ENCODE results near the gene KIAA0825.
"Not testable (repeated sequence)": the region's sequence is repeated elsewhere in the genome, so short reads cannot be mapped to it uniquely, and the experiment has no call there.

The KIAA0825 gene

DNA sequence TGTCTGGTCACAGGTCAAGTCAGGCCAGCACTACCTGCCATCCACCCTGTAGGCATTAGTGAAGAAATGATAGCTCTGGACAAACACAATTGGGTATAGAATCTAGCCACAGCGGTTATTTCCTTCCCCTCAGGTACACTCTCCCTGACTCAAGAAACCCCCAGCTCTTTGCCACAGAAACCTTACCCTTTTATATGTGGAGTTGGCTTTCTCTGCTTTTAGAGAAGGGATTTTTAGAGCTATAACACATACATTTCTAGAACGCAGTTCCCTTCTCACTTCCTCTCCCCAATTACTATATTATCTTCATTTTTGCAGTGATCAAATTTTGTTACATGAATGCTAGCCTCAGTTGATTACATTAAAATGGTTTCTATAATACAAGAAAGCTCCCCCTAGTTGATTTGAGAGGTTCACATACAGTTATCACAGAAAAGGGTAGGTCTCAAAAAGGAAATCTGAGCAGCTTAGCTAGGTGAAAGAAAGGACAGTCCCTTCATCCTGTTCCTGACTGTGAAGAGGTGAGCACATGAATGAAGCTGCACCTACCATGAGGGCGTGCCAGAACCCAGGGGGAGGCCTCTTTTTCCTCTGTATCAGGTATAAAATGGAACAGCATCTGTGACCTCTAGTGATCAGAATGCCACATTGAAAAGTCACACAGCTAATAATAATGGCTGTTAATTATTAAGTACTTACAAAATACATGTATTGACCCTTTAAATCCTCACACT is 425.6 kb downstream of the KIAA0825 start:
- DNase-seq (ENCODE audit: low read depth in 1 of 2, low spot score in 1 of 2): no peak

DNA sequence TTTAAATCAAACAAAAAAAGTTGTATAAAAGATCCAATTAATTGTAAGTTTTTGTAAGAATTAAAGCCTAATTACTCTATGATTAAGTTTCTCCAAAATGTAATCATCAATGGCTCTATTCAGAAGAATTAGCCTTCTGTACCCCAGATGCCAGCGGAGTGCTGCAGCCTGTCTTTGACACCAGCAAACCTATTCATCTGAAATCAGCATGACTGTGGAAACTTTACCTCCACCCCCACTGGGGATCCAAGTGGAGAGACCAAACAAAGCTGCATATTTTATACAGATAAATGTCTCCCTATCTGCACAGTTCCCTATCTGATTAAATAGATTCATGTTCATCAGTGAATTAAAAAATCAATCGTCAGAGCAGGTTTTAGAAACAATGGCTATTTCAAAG is 426.8 kb downstream of the KIAA0825 start:
- no peak for DNase-seq (ENCODE audit: low read depth in 1 of 2, low spot score in 1 of 2)

DNA sequence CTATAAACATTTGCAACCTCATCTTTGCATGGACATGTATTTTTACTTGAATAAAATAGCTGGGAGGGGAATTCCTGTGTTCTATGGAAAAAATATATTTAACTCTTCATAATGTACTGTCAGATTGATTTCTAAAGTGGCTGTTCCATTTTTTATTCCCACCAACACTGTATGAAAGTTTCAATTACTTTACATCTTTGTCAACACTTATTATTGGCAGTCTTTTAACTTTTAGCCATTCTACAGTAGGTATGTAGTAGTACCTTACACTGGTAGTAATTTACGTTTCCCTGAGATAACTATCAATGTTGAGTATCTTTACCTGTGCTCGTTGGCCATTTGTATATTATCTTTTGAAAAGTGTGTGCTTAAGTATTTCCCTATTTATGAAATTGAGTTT is 429.7 kb downstream of the KIAA0825 start:
- no peak for DNase-seq (ENCODE audit: low read depth in 1 of 2, low spot score in 1 of 2)

DNA sequence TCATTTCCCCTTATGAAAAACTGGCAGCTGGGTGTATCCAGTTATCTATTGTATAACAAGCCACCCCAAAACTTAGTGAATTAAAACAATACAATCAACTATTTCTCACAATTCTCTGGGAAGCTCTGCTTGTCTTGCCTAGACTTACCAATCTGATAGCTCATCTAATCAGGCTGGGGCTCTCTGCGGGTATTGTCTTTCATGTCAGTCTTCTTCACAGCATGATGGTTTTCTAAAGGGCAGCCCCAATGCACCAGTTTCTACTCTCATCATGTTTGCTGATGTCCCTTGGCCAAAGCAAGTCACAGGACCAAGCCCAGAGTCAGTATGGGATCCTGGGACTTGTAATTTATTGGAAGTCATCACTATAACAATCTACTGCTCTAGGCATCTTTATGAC is 433.5 kb downstream of the KIAA0825 start:
- DNase-seq (ENCODE audit: low read depth in 1 of 2, low spot score in 1 of 2): no peak

DNA sequence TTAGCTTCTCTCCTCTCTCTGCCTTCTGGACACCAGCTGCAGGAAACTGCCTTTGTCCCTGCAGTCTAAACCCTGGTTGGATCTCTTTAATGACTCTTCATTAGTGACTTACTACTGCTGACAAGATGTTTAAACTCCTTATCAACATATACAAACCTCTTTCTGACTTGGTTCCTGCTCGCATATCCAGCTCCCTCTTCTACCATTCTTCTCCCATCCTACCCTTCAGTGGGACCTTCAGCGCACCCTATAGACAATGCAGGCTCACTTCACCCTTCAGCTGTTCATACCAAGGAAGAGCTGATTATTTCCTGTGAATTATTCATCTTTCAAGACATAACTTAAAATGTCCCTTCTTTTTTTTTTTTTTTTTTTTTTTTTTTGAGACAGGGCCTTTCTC is 436.5 kb downstream of the KIAA0825 start:
- no peak for DNase-seq (ENCODE audit: low read depth in 1 of 2, low spot score in 1 of 2)

DNA sequence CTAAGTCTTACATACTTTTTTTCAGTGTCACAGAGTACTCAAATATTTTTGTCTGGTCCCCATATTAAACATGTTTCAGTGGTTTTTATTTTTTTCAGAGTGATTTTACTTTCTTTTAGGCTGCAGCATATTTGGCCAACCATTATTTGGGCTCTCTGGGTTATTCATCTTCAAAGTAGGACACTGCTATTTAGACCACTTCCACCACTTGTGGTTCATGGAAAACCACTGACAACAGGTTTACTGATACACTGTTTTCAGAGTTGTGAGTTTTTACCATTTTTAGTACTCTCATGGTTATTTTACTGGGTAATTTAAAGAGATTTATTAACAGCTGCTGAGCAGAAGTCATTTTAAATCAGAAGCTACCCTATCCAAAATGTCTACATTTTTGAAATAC is 437.6 kb downstream of the KIAA0825 start:
- no peak for DNase-seq (ENCODE audit: low read depth in 1 of 2, low spot score in 1 of 2)

DNA sequence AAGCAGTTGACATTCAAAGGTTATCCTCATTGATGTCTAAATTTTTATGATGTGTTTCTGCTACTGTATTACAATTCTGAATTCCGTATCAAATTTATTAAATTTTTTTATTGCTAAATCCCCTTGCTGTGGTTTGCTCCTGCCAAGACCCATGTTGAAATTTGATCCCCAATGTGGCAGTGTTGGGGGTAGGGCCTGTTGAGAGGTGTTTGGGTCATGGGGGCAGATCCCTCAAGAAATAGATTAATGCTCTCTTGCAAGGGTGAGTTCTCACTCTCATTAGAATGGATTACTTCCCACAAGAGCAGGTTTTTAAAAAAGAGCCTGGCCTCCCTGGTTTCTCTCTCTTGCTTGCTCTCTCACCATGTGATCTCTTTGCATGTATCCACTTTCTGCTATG is 442.5 kb downstream of the KIAA0825 start:
- no peak for DNase-seq (ENCODE audit: low read depth in 1 of 2, low spot score in 1 of 2)

DNA sequence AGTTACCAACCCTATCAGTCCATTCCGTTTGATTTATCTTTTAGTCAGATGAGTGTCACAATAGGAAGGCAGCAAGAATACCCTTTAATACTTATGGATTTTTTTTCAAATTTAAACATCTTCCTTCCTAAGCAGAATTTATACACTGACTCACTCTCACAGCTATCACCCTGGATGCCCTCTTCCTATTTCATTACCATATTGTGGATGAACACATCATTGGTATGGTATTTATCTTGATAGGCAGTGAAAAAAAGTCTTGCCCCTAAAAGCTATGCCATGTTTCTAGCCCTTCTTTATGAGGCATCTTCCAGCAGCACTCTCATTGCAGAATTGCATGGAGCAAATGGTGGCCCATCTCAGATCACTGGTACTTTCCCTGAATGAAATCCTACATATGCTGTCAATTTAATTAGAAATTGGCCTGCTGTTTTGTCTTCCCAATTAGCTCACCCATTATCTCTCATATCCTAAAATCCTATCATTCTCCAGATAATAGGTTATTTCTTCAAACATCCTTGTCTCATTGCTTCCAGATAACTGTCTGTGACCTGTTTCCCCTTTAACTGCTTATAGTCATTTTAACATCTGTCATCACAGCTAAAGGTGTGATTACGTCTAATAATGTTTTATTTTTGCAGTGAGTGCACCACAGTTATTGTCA is 443.5 kb downstream of the KIAA0825 start:
- DNase-seq (ENCODE audit: low read depth in 1 of 2, low spot score in 1 of 2): no peak

DNA sequence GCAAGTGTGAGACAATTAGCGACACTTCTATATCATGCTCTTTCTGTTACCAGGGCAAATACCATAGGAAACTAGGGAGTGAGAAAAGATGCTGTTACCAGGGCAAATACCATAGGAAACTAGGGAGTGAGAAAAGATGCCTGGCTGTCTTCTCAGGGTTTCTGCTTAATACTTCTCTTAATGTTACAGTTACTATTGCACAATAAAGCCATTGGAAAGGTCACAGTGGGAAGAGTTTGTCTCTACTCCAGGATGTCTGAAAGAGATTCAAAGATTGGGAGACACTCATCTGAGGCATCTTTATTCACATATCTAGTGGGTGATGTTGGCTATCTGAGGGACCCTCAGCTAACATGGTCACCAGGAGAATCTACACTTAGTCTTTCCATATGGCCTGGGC is 445.3 kb downstream of the KIAA0825 start:
- DNase-seq (ENCODE audit: low read depth in 1 of 2, low spot score in 1 of 2): no peak

DNA sequence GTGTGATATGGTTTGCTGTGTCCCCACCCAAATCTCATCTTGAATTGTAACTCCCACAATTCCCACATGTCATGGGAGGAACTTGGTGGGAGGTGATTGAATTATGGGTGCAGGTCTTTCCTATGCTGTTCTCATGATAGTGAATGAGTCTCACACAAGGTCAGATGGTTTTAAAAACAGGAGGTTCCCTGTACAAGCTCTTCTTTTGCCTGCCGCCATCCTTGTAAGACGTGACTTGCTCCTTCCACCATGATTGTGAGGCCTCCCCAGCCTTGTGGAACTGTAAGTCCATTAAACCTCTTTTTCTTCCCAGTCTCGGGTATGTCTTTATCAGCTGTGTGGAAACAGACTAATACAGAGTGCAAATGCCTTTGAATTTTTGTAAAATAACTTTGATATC is 447.3 kb downstream of the KIAA0825 start:
- not testable (repeated sequence) for DNase-seq (ENCODE audit: low read depth in 1 of 2, low spot score in 1 of 2)

DNA sequence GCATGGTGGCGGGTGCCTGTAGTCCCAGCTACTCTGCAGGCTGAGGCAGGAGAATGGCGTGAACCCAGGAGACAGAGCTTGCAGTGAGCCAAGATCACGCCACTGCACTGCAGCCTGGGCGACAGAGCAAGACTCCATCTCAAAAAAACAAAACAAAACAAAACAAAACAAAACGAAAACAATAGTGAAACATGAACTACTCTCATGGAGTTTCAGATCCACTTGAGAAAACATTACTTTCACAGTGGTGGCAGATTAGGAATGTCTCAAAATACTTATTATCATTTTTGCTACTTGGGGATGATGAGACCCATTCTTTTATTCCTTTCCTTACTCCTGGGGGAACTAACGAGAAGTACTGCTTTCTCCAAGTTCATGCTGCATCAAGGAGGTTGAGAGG is 448.2 kb downstream of the KIAA0825 start:
- DNase-seq (ENCODE audit: low read depth in 1 of 2, low spot score in 1 of 2): not testable (repeated sequence)

DNA sequence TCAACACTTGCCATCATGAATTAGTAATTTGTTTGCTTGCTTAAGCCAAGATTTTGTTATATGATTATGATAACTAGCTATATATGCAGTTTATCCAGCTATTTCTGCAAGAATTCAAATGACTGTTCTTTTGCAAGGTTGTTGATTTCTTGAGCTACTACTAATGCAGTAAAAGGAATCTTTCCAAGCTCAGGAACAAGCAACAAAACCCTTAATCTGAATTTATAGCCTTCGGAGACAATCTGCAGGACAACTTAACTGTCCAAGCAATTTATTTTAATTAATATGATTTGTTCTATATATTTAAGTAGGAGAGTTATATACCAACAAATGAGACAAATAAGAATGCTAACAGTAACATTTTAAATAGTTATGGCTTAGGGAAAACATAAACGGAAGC is 450.3 kb downstream of the KIAA0825 start:
- DNase-seq (ENCODE audit: low read depth in 1 of 2, low spot score in 1 of 2): no peak

DNA sequence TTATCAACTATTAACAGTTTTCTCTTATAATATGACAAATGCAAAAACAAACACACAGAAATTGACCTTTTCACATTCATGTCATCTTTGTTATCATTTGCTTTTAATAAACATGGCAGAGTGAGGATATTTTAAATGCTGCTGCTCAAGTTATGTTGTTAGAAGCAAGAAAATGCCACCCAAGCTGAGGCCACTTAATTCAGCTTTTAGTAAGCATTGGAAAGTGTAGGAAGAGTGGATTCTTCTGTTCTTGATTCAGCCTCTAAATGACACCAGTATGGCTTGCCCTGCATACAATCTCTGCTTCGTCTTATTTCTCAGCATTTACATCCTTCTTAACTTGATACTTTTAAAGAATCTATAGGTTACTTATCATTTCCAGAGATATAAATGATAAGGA is 456.6 kb downstream of the KIAA0825 start:
- no peak for DNase-seq (ENCODE audit: low read depth in 1 of 2, low spot score in 1 of 2)

DNA sequence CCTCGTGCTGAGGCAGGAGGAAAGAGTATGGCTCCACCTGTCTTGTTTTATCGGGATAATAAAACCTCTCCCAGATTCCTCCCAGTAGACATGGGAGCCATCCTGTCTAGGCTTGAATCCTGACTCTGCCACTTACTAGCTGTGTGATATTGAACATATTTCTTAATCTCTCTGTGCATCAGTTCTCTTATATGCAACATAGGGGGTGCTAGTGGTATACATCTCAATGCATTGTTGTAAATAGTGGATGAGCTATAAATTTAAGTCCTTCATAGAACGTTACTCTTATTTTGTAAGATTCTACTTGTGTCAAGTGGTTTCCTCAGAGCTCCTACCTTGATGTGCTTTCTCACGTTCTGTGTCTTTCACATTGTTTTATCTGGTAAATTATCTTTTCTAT is 459.3 kb downstream of the KIAA0825 start:
- DNase-seq (ENCODE audit: low read depth in 1 of 2, low spot score in 1 of 2): no peak

DNA sequence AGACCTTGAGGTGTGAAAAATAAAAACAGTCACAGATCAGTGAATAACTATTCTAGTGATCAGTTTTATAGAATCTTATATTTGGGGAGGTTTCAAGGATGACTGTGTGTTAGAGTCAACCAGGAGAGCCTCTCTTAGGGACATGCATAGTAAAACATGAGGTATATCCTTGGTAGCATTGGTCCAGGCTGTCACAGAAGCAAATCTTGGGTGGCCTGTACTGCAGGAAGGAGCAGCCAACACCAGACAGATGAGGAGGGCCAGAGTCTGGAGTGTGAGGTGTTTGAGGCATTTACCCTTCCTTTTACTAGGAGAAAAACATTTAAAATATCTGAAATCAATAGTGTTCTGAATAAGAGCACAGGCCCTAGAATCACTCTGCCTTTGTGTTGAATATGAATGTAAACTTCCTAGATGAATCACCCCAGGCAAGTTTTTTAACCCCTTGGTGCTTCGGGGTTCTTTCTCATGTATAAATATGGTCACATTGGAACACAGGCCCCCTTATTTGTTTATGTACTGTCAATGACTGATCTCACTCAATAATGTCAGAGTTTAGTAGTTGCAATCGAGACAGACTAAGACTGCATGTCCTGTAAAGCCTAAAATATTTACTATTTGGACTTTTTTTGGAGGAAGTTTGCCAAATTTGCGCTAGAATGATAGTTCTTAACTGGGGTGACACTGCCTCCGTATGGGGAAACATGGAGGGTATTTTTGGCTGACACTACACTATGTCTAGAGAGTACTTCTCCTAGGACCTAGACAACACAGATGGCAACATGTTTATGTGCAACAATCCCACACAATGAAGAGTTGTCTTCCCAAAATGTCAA is 460.5 kb downstream of the KIAA0825 start:
- no peak for DNase-seq (ENCODE audit: low read depth in 1 of 2, low spot score in 1 of 2)

DNA sequence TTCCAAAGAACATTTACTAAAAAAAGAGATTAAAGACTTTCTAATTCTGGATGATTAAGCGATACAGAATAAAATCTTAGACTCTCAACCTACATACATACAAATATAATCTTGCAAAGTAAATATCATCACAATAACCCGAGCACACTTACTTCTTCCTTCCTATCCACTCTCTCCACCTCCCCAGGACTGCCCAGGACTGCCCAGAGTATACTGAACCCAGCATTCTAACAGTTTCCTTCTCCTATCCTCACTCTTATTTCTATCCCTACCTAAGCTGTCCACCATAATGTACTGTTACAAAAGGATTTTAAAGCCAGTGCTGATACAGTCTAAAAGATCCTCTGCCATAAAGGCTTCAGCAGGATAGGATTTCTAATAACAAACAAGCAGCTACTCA is 463.7 kb downstream of the KIAA0825 start:
- no peak for DNase-seq (ENCODE audit: low read depth in 1 of 2, low spot score in 1 of 2)

DNA sequence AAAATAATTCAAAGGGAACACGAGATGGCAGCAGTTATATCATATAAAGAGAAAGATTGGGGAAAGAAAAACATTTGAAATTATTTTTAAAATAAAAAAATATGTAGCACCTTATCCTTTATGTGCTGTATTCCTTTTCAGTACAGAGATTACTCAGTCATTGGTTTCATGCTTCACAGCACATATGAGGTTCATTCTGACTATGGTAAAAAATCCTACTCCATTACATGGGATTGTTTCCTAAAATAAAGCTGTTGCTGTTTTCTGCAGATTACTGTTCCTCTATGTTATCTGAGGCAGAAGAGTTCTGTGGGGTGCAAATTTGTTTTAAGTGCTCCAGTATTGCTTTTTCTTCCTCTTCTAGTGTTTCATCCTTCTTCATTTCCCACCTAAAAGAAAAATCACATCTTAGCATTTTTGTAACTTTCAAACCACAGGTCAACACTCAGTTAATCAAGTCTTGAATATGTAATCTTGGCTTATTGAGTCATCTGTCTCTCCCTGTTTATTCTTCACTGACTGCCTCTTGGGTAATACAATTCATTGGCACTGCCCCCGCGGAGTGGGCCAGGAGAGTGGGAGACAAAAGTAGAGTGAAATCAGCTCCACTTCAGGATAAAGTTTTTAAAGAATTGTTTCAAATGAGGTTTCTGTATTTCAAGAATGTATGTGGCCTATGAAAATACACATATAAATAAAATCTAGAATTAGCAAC is 464.5 kb downstream of the KIAA0825 start:
- DNase-seq (ENCODE audit: low read depth in 1 of 2, low spot score in 1 of 2): no peak

DNA sequence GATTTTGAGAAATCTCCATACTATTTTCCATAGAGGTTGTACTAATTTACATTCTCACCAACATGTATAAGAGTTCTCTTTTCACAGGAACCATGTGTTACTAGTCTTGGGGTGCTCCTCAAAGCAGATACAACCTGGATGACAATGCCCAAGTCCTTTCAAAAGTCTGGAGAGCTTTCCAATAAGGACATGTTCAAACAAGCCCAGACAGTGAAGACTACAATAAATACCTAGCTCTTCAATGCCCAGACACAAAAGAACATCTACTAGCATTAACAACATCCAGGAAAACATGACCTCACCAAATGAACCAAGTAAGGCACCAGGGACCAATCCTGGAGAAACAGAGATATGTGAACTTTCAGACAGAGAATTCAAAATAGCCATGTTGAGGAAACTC is 474.8 kb downstream of the KIAA0825 start:
- not testable (repeated sequence) for DNase-seq (ENCODE audit: low read depth in 1 of 2, low spot score in 1 of 2)

DNA sequence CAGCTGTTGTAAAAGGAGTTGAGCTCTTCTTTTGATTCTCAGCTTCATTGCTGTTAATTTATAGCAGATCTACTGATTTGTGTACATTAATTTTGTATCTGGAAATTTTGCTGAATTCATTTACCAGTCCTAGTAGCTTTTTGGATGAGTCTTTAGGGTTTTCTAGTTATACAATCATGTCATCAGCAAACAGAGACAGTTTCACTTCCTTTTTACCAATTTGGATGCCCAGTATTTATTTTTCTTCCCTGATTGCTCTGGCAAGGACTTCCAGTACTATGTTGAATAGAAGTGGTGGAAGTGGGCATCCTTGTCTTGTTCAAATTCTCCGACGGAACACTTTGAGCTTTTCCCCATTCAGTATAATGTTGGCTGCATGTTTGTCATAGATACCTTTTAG is 478.1 kb downstream of the KIAA0825 start:
- no peak for DNase-seq (ENCODE audit: low read depth in 1 of 2, low spot score in 1 of 2)

DNA sequence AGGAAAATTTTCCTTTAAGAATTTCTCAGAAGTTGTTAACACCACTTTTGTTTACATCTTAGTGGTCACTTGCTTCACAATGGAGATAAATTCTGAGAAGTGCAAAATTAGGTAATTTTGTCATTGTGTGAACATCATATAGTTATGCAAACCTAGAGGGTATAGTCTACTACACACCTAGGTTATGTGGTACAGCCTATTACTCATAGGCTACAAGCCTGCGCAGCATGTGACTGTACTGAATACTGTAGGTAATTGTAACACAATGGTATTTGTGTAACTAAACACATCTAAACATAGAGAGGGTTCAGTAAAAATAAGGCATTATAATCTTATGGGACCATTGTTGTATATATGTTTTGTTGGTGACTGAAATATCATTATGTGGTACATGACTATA is 488.3 kb downstream of the KIAA0825 start:
- DNase-seq (ENCODE audit: low read depth in 1 of 2, low spot score in 1 of 2): no peak

DNA sequence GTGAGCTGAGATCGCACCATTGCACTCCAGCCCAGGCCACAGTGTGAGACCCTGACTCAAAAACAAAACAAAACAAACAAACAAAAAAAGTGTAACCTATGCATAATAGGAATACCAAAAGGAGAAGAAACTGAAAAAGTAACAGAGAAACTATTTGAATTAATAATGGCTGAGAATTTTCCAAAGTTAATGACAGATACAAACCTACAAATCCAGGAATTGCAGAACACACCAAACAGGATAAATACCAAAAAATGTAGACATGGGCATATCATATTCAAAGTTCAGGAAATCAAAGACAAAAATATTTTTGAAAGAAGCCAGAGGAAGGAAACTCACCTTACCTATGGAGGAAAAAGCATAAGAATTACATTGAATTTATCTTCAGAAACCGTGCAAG is 493.3 kb downstream of the KIAA0825 start:
- no peak for DNase-seq (ENCODE audit: low read depth in 1 of 2, low spot score in 1 of 2)
